Measurements from ENCODE around the gene TLN1.
A peak's percentile ranks its signal among the peaks of the same experiment; 100 is the strongest.

The TLN1 gene

DNA sequence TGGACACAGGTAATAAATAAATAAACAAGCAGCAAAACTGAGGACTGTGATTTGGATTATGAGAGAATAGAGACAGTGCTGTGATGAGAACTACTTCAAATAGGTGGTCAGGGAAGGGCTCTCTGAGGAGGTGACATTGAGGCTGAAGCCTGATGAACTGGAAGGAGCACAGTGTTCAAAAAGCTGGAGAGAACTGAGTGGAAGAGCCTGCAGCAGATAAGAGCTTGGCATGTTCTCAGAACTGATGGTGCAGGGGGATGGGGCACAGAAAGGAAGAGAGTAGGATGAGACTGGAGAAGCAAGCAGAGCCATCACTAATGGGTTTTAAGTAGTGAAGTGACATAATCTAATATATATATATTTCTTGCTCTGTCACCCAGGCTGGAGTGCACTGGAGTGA is 31.1 kb downstream of the TLN1 start:
- no peak for DNase-seq

DNA sequence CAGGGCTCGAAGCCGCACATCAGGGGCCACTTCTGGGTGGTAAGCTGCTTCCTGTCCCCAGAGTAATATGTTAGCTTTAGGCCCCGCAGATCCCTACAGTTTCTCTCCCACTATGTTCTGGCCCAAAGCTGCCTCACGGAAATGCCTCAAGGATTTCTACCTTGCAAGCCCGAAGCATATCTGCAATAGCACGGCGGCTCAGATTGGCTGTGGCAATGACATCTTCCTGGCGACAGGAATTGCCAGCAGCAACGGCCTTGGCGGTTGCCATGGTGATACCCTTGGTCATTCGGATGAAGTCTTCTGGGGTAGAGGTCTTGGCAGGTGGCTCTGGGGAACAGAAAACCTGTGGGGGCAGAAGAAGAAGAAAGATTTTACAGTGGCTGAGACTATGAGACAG is 32.0 kb downstream of the TLN1 start:
- DNase-seq, result no peak

GRCh38 chr9:35698231-35698630 is 33.8 kb downstream of the TLN1 start:
- DNase-seq, result no peak

GRCh38 chr9:35697486-35697885 is 34.5 kb downstream of the TLN1 start:
- DNase-seq, result no peak

GRCh38 chr9:35696520-35697215 is 35.3 kb downstream of the TLN1 start:
- DNase-seq, result peak; percentile 6

DNA sequence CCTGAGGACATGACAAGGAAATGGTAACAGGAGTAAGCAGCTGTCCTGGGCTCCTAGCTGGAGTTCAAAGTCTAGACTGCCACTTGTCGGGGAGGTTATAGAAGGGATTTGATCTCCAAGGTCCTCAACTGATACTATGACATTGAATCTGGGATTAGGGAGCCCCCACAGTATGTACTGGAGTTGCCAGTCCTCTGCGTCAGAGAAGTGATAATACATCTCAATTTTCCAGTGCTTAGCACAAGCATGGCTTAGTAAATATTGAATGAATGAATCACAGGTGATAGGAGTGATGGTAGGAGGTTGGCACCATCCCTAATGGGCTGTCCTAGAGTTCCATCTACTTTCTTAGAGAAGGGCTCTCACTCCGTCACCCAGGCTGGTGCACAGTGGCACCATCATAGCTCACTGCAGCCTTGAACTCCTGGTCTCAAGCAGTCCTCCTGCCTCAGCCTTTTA is 36.0 kb downstream of the TLN1 start:
- no peak for DNase-seq

GRCh38 chr9:35691757-35692301 is 40.2 kb downstream of the TLN1 start:
- DNase-seq, result no peak

GRCh38 chr9:35691334-35691650 is 40.7 kb downstream of the TLN1 start:
- DNase-seq, result no peak

DNA sequence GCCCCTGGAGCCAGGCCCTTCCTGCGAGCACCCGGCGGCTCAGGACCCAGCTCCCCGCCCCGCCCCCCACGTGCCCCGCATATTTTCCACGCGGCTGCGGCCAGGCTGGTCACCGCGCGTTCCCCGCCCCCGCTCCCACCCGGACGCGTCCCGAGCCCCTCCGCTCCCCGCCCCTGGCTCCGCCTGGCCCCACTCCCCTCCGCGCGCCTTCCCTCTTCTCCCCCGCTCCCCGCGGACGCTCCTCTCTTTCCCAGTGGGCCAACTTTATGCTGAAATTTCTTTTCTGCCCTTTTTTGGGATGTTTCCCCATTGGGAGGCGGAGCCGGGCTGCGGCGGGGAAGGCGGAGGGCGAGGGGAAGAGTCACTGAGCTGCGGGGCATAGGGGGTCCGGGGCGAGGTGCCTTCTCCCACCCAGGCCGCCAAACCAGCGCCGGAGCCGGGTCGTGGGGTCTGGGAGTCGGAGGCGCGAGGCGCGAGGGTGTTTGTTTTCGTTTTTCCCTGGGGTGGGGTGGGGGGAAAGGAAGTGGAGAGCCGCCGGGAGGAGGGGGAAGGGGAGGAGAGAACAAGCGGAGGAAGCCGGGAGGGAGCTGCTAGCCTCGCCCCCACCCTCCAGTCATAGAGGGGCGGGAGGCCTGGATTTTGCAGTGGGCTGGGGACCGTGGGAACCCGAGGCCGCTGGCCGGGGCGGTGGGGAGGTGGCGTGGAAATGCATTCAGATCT is 41.2 kb downstream of the TLN1 start:
- DNase-seq, result peak; percentile 21

DNA sequence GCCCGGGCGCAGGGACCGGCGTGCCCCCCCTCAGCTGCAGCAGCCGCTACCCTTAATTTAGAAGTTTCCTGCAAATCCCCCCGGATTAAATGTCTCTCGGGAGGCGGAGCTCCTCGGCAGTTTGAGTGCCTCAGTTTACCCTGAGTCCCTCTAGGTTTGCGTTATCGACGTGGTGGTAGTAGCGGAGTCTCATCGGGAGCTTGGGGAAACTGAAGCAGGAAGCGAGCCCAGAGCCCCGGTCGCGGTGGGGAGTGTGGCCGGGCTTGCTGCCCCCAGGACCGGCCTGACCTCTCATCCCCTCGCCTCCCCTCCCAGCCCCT is 41.7 kb downstream of the TLN1 start:
- no peak for DNase-seq

DNA sequence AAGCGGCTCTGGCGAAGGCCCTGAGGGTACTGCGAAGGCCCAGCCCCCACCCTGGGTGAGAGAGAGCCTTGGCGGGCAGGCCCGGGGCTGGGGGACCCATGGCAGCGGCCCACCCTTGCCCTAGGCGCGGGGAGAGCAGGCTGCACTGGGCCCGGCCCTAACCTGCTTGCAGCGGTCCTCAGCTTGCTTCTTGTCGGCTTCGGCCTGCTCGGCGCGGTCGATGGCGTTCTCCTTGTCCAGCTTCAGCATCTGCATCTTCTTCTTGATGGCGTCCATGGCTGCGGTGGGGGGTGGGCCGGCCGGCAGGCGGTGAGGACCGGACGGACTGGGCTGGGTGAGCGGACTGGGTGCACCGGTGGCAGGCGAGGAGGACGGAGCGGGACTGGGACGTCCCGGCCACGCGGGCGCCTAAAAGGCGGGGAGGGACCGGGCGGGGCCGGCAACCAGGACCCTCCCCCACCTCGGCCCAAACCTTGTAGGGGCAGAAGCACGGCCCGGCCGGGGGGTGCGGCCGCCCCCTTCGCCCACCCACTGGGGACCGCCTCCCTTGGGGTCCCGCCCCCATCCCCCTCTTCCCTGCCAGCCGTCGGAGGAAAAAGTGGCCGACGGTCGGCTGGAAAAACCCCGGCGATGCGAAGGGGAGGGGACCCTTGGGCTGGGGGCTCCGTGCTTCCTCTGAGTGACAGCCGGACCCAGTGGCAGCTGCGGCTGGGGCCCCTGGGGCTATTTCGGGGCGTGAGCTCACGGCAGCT is 42.3 kb downstream of the TLN1 start, which contains the start of gene TPM2:
Gene TPM2, minus strand, starts transcription at position 384 of the 752 bp plus-strand sequence. Its CDS starts 108 bp downstream, at position 276.
- DNase-seq, result no peak

- no peak for DNase-seq
Measured at GRCh38 chr9:35688558-35689541, 43.1 kb downstream of the TLN1 start.

- no peak for DNase-seq
Measured at GRCh38 chr9:35687972-35688557, 43.9 kb downstream of the TLN1 start.

DNA sequence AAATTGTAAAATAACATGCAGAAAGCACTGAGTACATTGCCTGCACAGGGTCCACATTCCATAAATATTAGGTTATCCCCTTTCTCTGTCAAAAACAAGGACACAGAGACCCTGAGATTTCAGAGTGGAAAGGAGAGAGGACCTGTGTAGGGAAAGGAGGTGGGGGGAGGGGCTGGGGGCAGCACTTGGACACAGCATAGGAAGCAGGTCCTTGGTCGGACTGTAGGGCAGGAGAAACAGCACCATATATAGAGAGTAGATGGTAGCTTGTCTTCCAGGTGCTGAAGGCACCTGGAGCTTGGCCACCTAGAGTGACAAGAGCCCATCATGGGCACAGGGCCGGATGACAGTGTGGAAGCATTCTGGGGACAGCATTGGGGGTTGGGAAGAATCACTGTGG is 44.7 kb downstream of the TLN1 start:
- DNase-seq, result no peak

- no peak for DNase-seq
Measured at GRCh38 chr9:35686222-35687203, 45.5 kb downstream of the TLN1 start.

DNA sequence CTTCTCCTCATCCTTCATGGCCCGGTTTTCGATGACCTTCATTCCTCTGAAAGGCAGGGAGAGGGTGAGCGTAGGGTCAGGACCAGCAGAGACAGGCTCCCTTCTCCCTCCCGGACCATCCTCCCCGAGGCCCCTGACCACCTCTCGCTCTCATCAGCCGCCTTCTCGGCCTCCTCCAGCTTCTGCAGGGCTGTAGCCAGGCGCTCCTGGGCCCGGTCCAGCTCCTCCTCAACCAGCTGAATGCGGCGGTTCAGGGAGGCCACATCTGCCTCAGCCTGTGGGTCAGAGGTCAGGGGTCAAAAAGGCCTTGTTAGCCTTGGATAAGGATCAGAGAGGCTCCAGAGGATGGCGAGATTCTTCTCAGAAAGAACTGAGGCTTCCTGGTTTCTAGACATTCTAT is 46.5 kb downstream of the TLN1 start:
- DNase-seq, result no peak

DNA sequence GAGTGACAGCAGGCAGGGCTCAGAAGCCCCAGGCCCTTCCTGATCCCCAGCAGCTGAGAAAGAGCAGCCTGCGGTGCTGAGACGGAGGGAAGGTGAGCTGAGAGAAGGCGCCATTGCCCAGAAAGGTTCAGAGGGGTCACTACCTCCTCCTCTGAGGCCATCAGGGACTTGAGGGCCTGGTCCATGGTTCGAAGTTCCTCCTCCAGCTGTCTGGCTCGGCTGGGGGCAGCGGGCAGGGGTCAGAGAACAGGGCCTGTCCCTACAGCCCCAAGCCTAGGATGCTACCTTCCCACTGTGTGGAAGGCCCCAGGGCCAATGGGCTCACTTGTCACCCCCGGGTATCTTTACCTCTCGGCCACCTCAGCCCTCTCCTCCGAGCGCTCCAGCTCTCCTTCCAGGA is 47.1 kb downstream of the TLN1 start:
- DNase-seq, result no peak

DNA sequence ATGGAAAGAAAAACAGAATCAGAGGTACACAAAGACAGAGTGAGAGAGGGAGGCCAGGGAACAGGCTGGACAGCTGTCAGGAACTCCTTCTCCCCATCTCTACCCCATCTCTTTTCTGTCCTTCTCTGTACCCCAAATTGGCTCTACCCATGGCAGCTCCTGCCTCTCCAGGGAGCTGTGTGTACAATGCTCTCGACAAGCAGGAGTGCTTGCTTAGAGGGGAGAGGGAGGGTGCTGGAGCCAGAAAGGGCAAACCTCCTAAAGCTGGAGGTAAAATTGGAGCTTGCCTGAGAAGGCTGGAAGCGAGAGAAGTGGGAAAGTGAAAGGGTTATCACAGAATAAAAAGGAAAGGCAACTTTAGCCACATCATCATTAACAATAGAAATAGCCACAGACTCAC is 48.7 kb downstream of the TLN1 start:
- DNase-seq, result no peak

DNA sequence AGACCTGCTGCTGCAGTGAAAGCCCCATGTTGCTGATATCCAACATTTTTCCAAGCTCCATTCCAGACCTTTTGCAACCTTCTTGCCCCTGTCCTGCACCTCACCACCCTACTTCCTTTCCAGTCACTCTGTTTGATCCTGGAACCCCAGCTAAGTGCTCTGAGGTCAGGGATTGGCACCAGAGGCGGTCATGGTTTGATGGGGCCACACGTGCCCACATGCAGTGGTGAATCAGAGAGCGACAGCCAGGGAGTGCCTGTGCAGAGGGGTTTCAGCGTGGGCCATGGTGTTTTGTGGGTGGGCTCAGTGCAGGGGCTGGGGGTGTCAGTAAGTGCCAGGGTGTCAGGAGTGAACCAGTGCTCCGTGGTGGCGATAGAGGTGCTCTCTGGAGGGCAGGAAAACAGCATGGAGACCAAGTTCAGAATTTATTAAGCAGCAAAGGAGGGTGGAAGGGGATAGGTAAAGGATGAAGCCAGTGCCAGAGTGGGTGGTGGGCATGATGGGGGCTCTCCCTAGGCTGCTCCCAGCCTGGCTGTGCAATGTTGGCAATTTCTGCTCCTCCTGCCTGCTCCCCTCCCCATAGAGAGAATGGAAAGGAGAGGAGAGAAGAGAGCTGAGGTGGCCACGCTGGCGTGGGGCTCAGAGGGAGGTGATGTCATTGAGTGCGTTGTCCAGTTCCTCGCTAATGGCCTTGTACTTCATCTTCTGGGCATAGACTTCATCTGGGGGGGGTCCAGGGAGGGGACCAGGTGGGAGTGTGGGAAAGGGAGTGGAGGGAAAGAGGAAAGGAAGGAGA is 49.3 kb downstream of the TLN1 start:
- no peak for DNase-seq

DNA sequence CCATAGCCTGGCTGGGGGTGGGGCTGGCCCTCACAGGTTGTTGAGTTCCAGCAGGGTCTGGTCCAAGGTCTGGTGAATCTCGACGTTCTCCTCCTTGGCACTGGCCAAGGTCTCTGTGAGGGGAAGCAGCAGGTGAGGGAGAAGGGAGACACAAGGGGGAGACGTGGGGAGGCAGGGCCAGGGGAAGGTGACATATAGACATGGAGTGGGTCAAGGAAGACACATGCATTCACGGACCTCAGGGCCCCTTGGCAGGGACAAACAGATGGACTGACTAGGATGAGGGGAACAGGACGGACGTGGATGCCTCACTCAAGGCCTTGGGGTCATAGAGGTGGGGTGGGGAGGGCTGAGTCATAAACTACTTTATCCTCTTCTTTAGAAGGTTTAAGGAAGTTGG is 49.9 kb downstream of the TLN1 start:
- DNase-seq, result no peak

Measured in COR-L47 (cell line).